ENCODE results near the gene SH3BP1.
"Not testable (repeated sequence)": the region's sequence is repeated elsewhere in the genome, so short reads cannot be mapped to it uniquely, and the experiment has no call there.

SH3BP1 gene

GRCh38 chr22:37680191-37680851, 40.9 kb downstream of the SH3BP1 start:
- DNase-seq, result no peak

GRCh38 chr22:37681001-37681424, 41.5 kb downstream of the SH3BP1 start:
- no peak for DNase-seq

DNA sequence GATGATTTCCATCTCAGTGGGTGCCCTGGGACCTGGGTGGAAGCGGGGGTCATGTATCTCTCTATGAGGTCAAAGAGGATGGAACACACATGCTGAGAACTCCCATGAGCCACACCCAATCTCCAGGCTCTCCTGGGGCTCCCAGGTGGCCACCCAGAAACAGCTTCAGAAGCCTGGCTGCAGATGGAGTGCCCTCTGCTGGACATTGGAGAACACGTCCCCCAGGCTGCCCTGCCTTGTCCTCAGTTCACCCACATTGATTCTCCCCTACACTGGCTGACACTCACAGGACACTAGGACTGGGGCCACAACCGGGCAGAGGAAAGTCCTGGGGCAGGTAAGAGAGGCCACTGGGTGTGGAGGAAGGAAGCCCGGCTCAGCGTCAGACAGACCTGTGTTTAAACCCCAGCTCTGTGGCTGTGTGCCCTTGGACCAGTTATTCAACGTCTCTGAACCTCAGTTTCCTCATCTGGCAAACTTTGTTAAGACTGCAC, 42.1 kb downstream of the SH3BP1 start:
- no peak for DNase-seq

DNA sequence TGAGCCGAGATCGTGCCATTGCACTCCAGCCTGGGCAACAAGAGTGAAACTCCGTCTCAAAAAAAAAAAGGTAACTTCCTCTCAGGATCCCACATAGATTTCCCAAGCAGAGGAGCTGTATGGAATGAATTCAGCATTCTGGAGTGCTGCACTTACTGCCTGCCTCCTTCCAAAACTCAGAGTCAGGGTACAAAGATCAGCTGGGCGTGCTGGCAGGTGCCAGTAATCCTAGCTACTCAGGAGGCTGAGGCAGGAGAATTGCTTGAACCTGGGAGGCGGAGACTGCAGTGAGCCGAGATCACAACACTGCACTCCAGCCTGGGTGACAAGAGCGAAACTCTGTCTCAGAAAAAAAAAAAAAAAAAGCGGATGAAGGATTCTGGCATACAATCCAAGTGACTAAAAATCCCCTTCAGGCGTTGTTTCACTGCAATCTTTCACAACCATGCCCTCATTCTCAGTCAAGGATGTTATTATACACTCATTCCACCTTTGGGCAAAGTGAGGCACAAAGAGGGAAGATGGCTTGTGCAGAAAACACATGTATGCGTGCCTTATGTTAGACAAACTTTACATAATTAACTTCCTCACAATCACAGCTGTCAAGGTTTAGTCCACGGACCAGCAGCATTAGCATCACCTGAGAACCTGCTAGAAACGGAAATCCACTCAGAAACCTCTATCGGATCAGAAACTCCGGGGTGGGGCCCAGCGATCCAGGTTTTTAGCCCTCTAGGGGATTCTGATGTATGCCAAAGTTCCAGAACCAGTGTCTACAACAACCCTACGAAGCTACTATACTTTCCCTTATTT, 45.5 kb downstream of the SH3BP1 start:
- DNase-seq, result no peak

DNA sequence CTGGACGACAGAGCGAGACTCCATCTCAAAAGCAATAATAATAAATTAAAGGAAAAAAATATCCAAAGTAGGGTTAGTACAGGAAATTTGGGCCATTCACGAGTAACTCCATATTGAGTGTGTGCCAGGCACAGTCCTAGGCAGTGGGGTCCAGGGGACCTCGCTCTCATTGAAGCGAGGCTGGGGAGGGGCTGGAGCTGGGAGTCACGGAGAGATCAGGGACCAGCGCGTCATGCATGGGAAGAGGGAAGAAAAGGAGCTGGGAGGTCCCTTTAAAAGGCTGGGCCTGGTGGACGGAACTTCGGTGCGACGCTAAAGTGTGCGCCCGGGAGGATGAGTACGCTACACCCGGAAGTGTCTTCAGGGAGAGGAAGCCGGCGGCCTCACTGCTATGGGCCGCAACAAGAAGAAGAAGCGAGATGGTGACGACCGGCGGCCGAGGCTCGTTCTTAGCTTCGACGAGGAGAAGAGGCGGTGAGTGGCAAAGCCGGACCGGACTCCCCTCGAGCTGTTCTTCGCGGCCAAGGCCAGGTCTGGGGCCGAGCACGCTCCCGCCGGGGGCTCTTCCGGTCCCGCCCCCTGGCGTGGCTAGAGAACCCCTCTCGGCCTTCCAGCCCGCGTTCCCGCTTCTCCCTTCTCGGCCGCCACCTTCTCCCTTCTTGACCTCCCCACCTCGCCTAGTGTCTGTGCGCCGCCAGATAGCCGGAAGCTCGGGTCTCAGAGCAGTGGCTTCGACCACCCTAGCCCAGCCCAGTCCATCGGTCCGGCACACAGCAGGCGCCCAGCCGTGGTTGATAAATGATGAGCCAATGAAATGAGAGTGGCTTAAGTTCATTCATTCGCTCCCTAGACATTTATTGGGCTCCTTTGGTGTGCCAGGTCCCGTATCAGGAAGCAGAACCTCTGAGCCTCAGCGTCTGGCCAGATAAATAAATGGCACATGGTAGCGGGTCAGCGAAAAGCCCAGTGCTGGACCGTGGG, 46.8 kb downstream of the SH3BP1 start, which contains the start of gene NOL12:
TSS of gene NOL12 (plus strand) at position 342 of the 981 bp plus-strand sequence. CDS start at position 392, 50 bp downstream.
- DNase-seq, result no peak

DNA sequence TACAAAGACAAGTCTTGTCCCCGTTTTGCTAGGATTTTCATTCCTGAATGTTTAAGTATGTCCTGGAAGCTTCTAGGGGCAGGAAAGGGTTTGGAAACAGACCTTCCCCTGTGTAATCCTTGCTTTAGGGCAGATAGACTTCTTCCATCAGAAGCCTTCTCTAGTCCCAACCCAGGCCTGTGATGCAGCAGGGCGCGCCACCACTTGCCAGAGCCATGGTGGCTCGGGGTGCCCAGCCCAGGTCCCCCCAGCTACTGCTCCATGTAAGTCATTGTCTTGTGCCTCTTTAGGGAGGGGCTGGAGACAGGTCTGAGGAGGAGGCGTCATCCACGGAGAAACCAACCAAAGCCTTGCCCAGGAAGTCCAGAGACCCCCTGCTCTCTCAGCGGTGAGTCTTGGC, 50.9 kb downstream of the SH3BP1 start:
- DNase-seq, result no peak

- no peak for DNase-seq
Observed at GRCh38 chr22:37690901-37691504, 51.5 kb downstream of the SH3BP1 start.

DNA sequence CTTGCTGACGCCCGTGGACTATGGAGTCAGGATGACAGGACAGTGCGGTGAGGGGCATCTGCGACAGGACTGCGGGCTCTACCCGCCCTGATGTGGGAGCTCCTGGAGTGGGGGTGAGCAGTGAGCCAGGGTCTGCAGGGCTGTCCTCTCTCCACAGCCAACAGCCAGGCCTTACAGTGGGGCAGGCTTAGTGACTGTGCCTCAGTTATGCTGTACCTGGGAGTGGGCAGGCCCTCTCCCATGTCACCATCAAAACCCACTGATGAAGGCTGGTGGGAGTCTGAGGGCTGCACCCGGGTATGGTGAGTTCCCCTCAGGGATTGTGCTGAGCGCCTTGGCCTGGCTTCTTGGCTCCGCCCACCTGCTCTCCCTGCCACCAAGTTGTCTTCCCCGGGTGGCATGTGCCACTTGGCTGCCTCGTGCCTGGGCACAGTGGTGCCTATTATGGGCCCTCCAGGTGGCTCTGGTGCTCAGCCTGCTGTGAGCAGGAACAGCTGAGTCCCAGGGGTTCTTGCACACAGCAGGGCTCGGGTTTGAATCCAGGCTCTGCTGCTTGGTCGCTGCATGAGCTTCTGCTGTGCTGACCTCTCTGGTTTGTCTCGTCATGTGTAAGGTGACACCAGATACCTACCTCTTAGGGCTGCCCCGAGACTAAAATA, 53.3 kb downstream of the SH3BP1 start:
- DNase-seq, result no peak

DNA sequence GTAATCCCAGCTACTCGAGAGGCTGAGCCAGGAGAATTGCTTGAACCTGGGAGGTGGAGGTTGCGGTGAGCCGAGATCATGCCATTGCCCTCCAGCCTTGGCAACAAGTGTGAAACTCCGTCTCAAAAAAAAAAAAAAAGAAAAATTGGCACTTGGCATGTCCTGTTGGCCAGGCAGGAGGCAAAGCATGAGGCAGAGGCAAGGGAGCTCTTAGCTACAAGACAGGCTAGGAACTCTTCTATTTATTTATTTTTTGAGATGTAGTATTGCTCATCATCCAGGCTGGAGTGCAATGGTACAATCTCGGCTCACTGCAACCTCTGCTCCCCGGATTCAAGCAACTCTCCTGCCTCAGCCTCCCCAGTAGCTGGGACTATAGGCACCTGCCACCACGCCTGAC, 54.7 kb downstream of the SH3BP1 start:
- DNase-seq, result not testable (repeated sequence)

- not testable (repeated sequence) for DNase-seq
Observed at GRCh38 chr22:37696260-37696656, 56.8 kb downstream of the SH3BP1 start.

GRCh38 chr22:37696657-37697537, 57.4 kb downstream of the SH3BP1 start, which contains the start of gene TRIOBP:
Gene TRIOBP (plus strand): TSS chr22:37697048. CDS start chr22:37701366, 4,318 bp downstream.
- no peak for DNase-seq

DNA sequence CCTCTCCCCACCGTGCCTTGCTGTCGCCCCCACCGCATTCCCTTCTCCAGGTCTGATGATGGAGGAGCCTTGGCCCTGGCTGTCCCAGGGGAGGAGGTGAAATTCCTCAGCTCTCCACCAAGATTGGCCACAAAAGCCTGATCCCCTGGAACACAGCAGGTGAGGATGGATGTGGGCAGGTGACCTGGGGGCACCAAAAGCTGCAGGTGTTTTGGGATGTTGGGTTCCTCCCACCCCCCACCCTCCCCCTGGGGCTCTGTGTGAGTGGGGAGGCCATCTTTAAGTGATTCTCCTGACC, 58.0 kb downstream of the SH3BP1 start:
- no peak for DNase-seq

DNA sequence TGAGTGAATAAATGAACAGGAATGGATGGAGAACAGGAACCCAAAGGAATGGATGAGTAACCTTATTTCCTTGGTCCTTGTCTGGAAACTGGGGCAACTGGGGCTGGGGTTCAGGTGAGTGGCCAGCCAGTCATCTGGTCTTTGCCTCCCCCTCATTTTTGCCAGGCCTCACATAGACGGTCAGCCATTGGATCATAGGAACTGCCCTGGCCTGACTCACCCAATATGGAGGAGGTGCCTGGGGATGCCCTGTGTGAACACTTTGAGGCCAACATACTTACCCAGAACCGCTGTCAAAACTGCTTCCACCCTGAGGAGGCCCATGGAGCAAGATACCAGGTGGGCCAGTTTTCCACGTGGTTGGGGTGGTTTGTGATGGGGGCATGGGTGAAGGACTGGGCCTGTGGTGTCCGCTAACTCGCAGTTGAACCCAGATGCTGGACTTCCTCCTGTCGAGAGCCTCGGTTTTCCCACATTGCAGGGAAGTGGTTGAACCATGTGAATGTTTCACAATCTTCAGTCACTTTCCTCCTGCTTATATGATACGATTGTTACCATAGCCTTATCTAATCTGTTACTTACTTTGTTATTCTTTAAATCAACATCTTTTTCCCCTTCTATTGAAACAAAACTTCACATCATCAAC, 61.8 kb downstream of the SH3BP1 start:
- no peak for DNase-seq

GRCh38 chr22:37703906-37704305, 64.4 kb downstream of the SH3BP1 start:
- DNase-seq, result no peak

- no peak for DNase-seq
Observed at GRCh38 chr22:37704645-37705044, 65.2 kb downstream of the SH3BP1 start.

DNA sequence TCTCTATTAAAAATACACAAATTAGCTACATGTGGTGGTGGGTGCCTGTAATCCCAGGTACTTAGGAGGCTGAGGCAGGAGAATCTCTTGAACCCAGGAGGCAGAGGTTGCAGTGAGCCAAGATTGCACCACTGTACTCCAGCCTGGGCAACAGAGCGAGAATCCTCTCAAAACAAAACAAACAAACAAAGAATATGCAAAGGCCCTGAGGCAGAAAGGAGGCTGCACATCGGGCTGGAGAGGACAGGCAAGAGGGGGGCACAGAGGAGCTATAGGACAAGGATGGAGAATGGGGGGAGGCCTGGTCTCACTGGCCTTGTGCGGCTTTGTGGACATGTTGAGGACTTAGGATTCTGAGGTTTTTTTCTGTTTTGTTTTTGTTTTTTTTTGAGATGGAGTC, 65.7 kb downstream of the SH3BP1 start:
- no peak for DNase-seq
